Esophagus muscularis mucosa (tissue), 4 donors: ENCODE measurements around the gene NOS3. TPM values are rescaled to one million over a fixed set of nuclear protein-coding genes. Genes with fewer than 3 reads are reported as not detected.
A peak's percentile ranks its signal among the peaks of the same experiment; 100 is the strongest.

Source experiments
- DNase-seq: peaks from one replicate; pipeline ENCODE4 v3.0.0-alpha.2; 2017; ENCODE audit errors: extremely low spot score
- H3K27ac ChIP-seq, 4 donors: fragments of 200-600 bp; sonication (generic); replicated peaks in 1 of 4; 1 replicate in 3 of 4; 2 replicates in 1 of 4; pipeline ENCODE4 v1.5.1; 2016 to 2019; ENCODE audit warnings: mild to moderate bottlenecking in 1 of 4
- H3K27me3 ChIP-seq, 4 donors: fragments of 200-600 bp; sonication (generic); one replicate each; pipeline versions ENCODE4 v1.5.1 to v1.6.0; 2016 to 2019
- H3K36me3 ChIP-seq, 4 donors: fragments of 200-600 bp; sonication (generic); one replicate each; pipeline ENCODE4 v1.5.1; 2016 to 2019
- H3K4me1 ChIP-seq, 4 donors: fragments of 200-600 bp; sonication (generic); one replicate each; pipeline ENCODE4 v1.5.1; 2016 to 2019
- H3K4me3 ChIP-seq, 4 donors: fragments of 200-600 bp; sonication (generic); 1 replicate in 2 of 4; 2 replicates in 2 of 4; pipeline ENCODE4 v1.5.1; 2016 to 2019; ENCODE audit warnings: mild to moderate bottlenecking in 4 of 4, moderate library complexity in 1 of 4
- H3K9me3 ChIP-seq, 4 donors: fragments of 200-600 bp; sonication (generic); 1 replicate in 3 of 4; 2 replicates in 1 of 4; pipeline ENCODE4 v1.5.1; 2016 to 2019
- CTCF ChIP-seq, 3 experiments: fragments of 200-600 bp in 2 of 3; fragments of 450-650 bp in 1 of 3; sonication (generic) in 2 of 3; IDR thresholded peaks; one replicate each; pipeline ENCODE4 v1.5.1; 2017 to 2019; ENCODE audit warnings: antibody characterized with exemption in 3 of 3, mild to moderate bottlenecking in 2 of 3, moderate library complexity in 1 of 3
- EP300 ChIP-seq: sonication (generic); formaldehyde crosslinking; IDR thresholded peaks from one replicate; pipeline ENCODE4 v1.6.1; 2017; ENCODE audit warnings: antibody characterized with exemption
- POLR2A ChIP-seq: fragments of 450-650 bp; IDR thresholded peaks from one replicate; pipeline ENCODE4 v1.6.1; 2017; ENCODE audit warnings: antibody characterized with exemption, moderate library complexity, mild to moderate bottlenecking, low read depth
- POLR2AphosphoS5 ChIP-seq, 2 donors: sonication (generic); formaldehyde crosslinking; IDR thresholded peaks; one replicate each; pipeline ENCODE4 v1.6.1; 2017; ENCODE audit warnings: antibody characterized with exemption in 2 of 2
- WGBS: methylation state at CpG from one replicate; pipeline ENCODE4 v1.1.5; 2018; 5-methylcytosine and 5-hydroxymethylcytosine counted together
- intact Hi-C: fragments of 100-400 bp; cut with DNase I; formaldehyde crosslinking; loops from one replicate; pipeline ENCODE4 v1.15.1; 2023
- total RNA-seq, 4 donors: library from RNA; depleted of rRNA; stranded (reverse); fragments of >200 nt; gene quantifications; one replicate each; pipeline versions ENCODE4 v1.1.0 to v1.2.1, GENCODE V29; 2016

The NOS3 gene
- total RNA-seq, 4 donors from 2014 or later = 3.7 to 20.2 (median 16.2) TPM

GRCh38 chr7:150946421-150947240 is 44.2 kb upstream of the NOS3 start:
- Histone ChIP-seq H3K27me3 (peaks cover 0 to 10% (median 0%) of the 10 kb centered on the region in 4 donors), H3K36me3 (peaks cover 13 to 48% (median 36%) of the 10 kb centered on the region in 4 donors), H3K9me3 (no peaks in the 10 kb centered on the region), H3K27ac (peak overlapping the region in 3 of 4 donors; percentile 68 to 70 (median 70)), H3K4me3 (no peak overlapping the region), H3K4me1 (peaks cover 24 to 49% (median 33%) of the 10 kb centered on the region in 4 donors)
- WGBS = 84% methylated on average over 13 of the region's 27 CpGs
- TF ChIP-seq CTCF (IDR thresholded peaks at IDR 0.05) (no peak), POLR2AphosphoS5 (IDR thresholded peaks at IDR 0.05) (no peak), EP300 (no peak), POLR2A (no peak)
- DNase-seq = no peak
- intact Hi-C loops = no loop called here

GRCh38 chr7:150947241-150947745 is 43.5 kb upstream of the NOS3 start:
- no peak for TF ChIP-seq EP300
- TF ChIP-seq POLR2AphosphoS5 (IDR thresholded peaks at IDR 0.05) = no peak
- no peak for TF ChIP-seq CTCF (IDR thresholded peaks at IDR 0.05)
- no peak for TF ChIP-seq POLR2A
- DNase-seq = no peak
- no peak overlapping the region for H3K27ac ChIP-seq
- no CpG with 5 or more reads among the region's 31 CpGs for WGBS
- peaks cover 0 to 10% (median 0%) of the 10 kb centered on the region in 4 donors for H3K27me3 ChIP-seq
- no peak overlapping the region for H3K4me3 ChIP-seq
- H3K36me3 ChIP-seq = peaks cover 14 to 54% (median 43%) of the 10 kb centered on the region in 4 donors
- no peaks in the 10 kb centered on the region for H3K9me3 ChIP-seq
- intact Hi-C loops = no loop called here
- H3K4me1 ChIP-seq = peaks cover 23 to 43% (median 27%) of the 10 kb centered on the region in 4 donors

- Histone ChIP-seq H3K4me1 (peaks cover 23 to 43% (median 27%) of the 10 kb centered on the region in 4 donors), H3K4me3 (no peak overlapping the region), H3K27me3 (peaks cover 0 to 10% (median 0%) of the 10 kb centered on the region in 4 donors), H3K9me3 (no peaks in the 10 kb centered on the region), H3K27ac (no peak overlapping the region), H3K36me3 (peaks cover 14 to 59% (median 44%) of the 10 kb centered on the region in 4 donors)
- DNase-seq = no peak
- 59% methylated on average over 9 of the region's 34 CpGs for WGBS
- intact Hi-C loops = no loop called here
- TF ChIP-seq POLR2AphosphoS5 (IDR thresholded peaks at IDR 0.05) (no peak), POLR2A (no peak), CTCF (IDR thresholded peaks at IDR 0.05) (no peak), EP300 (no peak)
Observed at GRCh38 chr7:150947761-150948651, 42.8 kb upstream of the NOS3 start.

GRCh38 chr7:150948791-150949251 is 42.0 kb upstream of the NOS3 start:
- no peak for DNase-seq
- Histone ChIP-seq H3K4me3 (no peak overlapping the region), H3K4me1 (peaks cover 31 to 50% (median 35%) of the 10 kb centered on the region in 4 donors), H3K36me3 (peaks cover 14 to 59% (median 44%) of the 10 kb centered on the region in 4 donors), H3K27ac (no peak overlapping the region), H3K27me3 (peaks cover 0 to 10% (median 0%) of the 10 kb centered on the region in 4 donors), H3K9me3 (no peaks in the 10 kb centered on the region)
- intact Hi-C loops = no loop called here
- 82% methylated on average over 10 of the region's 15 CpGs for WGBS
- TF ChIP-seq POLR2AphosphoS5 (IDR thresholded peaks at IDR 0.05) = no peak
- TF ChIP-seq POLR2A = no peak
- TF ChIP-seq CTCF (IDR thresholded peaks at IDR 0.05) = no peak
- TF ChIP-seq EP300 = no peak
